GM10847 (cell line): ENCODE measurements around the gene AHCTF1.

Experiments used
- POLR2A ChIP-seq: IDR thresholded peaks from 2 replicates; pipeline ENCODE4 v1.6.1; 2011; ENCODE audit not compliant: insufficient read length; ENCODE audit errors: extremely low read depth

The AHCTF1 gene

GRCh38 chr1:246931549-246932365 lies at the start of gene AHCTF1:
AHCTF1 (minus strand) TSS chr1:246931948; CDS start chr1:246918370, 13,578 bp downstream.
- TF ChIP-seq POLR2A = peak; percentile 93

- TF ChIP-seq POLR2A = no peak
These were observed 47.0 kb upstream of the AHCTF1 start for GRCh38 chr1:246978785-246979184.

- TF ChIP-seq POLR2A = no peak
These were observed 46.5 kb upstream of the AHCTF1 start for GRCh38 chr1:246978281-246978680.

GRCh38 chr1:246971969-246972368 lies 40.2 kb upstream of the AHCTF1 start:
- no peak for TF ChIP-seq POLR2A

- no peak for TF ChIP-seq POLR2A
These were observed 39.5 kb upstream of the AHCTF1 start for GRCh38 chr1:246971090-246971721.

- no peak for TF ChIP-seq POLR2A
These were observed 37.9 kb upstream of the AHCTF1 start for GRCh38 chr1:246969621-246970020.

- TF ChIP-seq POLR2A = no peak
These were observed 34.8 kb upstream of the AHCTF1 start for GRCh38 chr1:246966502-246966901.

GRCh38 chr1:246959944-246960693 lies 28.4 kb upstream of the AHCTF1 start:
- no peak for TF ChIP-seq POLR2A

- no peak for TF ChIP-seq POLR2A
These were observed 22.4 kb upstream of the AHCTF1 start for GRCh38 chr1:246954126-246954525.

GRCh38 chr1:246951413-246951812 lies 19.7 kb upstream of the AHCTF1 start:
- TF ChIP-seq POLR2A = no peak

- no peak for TF ChIP-seq POLR2A
These were observed 18.2 kb upstream of the AHCTF1 start for GRCh38 chr1:246949956-246950355.

- TF ChIP-seq POLR2A = no peak
These were observed 15.5 kb upstream of the AHCTF1 start for GRCh38 chr1:246947255-246947654.

GRCh38 chr1:246946366-246946765 lies 14.6 kb upstream of the AHCTF1 start:
- TF ChIP-seq POLR2A = no peak

- TF ChIP-seq POLR2A = no peak
These were observed 3.0 kb upstream of the AHCTF1 start for GRCh38 chr1:246934765-246935164.

- TF ChIP-seq POLR2A = no peak
These were observed 2.1 kb upstream of the AHCTF1 start for GRCh38 chr1:246933893-246934292.

GRCh38 chr1:246932366-246932700 lies 585 bp upstream of the AHCTF1 start:
- no peak for TF ChIP-seq POLR2A
